Neutrophil (primary cell): Measurements from ENCODE around the gene TBL3.

ENCODE experiments used
- H3K27ac ChIP-seq: fragments of 200-600 bp; sonication (generic); 2 replicates; pipeline ENCODE4 v1.5.1; 2016; ENCODE audit warnings: mild to moderate bottlenecking, moderate library complexity
- H3K27me3 ChIP-seq: fragments of 200-600 bp; sonication (generic); 2 replicates; pipeline ENCODE4 v1.6.0; 2016; ENCODE audit warnings: mild to moderate bottlenecking
- H3K36me3 ChIP-seq: fragments of 200-600 bp; sonication (generic); 2 replicates; pipeline ENCODE4 v1.5.1; 2017
- H3K4me1 ChIP-seq, 2 experiments: fragments of 200-600 bp in 1 of 2; sonication (generic) in 1 of 2; 1 replicate in 1 of 2; 2 replicates in 1 of 2; pipeline versions ENCODE4 v1.5.1 to v1.6.1; 2013 to 2016; ENCODE audit warnings: low read depth in 1 of 2, low read length in 1 of 2, mild to moderate bottlenecking in 1 of 2, moderate library complexity in 1 of 2; ENCODE audit not compliant: control insufficient read depth in 1 of 2, insufficient read depth in 1 of 2
- H3K4me3 ChIP-seq, 2 experiments: fragments of 200-600 bp in 1 of 2; sonication (generic) in 1 of 2; 1 replicate in 1 of 2; 2 replicates in 1 of 2; pipeline ENCODE4 v1.5.1; 2013 to 2016; ENCODE audit warnings: low read depth in 1 of 2, low read length in 1 of 2, mild to moderate bottlenecking in 1 of 2, moderate library complexity in 1 of 2
- H3K9me3 ChIP-seq: fragments of 200-600 bp; sonication (generic); 2 replicates; pipeline ENCODE4 v1.5.1; 2016
- TF ChIP-seq, protein P1 (sequence below): fragments of 200-600 bp; sonication (generic); IDR thresholded peaks from 2 replicates; pipeline ENCODE4 v1.5.1; 2016; ENCODE audit warnings: antibody characterized with exemption

The TBL3 gene

DNA sequence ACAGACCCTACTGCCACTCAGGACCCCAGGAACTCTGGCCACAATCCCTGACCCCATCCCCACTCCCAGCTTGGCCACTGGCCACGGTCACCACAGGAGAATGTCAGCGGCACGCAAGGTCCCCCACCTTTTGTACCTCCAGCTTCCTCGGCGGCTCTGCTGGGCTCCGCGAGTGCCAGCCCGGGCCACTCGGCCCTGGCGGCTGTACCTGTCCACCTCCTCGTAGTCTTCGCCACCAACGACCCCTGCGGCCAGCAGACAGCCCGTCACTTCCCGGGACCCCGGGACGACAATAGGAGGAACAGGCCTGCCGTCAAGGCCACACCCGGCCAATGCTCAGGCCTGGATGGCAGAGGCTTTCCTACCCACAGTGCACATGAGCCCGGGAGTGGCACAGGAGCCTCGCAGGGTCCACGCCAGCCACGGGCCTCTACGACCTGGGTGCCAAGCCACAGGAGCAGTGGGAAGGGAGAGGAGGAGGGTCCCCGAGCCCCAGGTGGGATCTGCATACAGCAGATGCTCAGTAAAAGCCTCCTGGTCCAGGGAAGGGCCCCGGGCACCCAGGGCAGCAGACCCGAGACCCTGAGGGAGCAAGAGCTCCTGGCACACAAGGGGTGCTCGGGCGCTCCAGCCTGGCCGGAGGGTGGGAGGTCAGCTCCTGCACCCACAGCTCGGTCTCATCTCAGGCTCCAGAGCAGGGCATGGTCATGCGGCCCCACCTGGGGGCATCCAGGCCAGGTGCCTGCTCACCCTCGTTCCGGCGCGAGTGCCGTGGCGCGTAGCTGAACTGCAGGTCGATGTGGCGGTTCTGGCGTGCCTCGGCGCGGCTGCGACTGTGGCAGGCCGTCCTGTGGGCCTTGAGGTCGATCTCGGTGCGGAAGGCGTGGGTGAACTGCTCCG is 29.9 kb downstream of the TBL3 start:
- no peak overlapping the region for H3K4me3 ChIP-seq
- H3K27me3 ChIP-seq, result peaks cover 6% of the 10 kb centered on the region
- H3K36me3 ChIP-seq, result peaks cover 65% of the 10 kb centered on the region
- no peak overlapping the region for H3K27ac ChIP-seq
- TF ChIP-seq, protein P1, sequence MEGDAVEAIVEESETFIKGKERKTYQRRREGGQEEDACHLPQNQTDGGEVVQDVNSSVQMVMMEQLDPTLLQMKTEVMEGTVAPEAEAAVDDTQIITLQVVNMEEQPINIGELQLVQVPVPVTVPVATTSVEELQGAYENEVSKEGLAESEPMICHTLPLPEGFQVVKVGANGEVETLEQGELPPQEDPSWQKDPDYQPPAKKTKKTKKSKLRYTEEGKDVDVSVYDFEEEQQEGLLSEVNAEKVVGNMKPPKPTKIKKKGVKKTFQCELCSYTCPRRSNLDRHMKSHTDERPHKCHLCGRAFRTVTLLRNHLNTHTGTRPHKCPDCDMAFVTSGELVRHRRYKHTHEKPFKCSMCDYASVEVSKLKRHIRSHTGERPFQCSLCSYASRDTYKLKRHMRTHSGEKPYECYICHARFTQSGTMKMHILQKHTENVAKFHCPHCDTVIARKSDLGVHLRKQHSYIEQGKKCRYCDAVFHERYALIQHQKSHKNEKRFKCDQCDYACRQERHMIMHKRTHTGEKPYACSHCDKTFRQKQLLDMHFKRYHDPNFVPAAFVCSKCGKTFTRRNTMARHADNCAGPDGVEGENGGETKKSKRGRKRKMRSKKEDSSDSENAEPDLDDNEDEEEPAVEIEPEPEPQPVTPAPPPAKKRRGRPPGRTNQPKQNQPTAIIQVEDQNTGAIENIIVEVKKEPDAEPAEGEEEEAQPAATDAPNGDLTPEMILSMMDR, result no peak
- no peaks in the 10 kb centered on the region for H3K9me3 ChIP-seq
- H3K4me1 ChIP-seq, result peaks cover 6 to 19% of the 10 kb centered on the region in 2 experiments

DNA sequence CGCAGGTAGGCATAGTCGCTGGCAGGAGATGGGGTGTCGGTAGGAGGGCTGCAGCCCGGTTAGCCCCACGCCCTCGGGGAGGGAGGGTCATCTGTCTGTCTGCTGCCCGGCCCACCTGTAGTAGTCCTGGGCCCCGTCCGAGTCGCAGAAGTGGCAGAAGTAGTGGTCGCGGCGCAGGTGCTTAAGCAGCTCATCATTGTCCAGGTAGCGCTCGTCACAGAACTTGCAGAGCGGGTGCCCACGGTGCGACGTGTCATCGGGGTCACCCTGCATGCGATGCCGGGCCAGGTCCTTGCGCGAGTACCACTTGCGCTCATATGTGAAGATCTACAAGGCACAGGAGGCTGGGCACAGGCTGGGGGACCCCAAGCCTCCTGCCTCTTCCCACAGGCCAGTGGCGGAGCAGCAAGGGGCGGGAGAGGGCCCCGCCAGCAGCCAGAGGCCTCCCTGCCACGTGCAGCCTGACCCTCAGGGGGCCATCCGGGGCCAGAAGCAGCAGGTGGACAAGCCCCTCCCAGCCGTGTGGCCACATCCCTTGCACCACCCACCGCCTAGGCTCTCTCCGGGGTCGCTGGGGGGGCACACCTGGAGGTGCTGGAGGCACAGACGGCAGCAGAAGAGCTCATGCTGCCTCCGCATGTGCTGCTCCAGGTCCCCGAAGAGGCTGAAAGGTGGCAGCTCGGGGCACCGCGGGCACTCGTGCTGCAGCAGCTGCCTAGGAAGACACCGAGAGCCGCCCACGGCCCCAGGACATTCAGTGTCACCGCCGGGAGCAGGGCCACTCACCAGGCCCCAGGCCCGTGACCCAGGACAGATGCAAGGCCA is 30.8 kb downstream of the TBL3 start:
- no peak overlapping the region for H3K27ac ChIP-seq
- H3K9me3 ChIP-seq, result no peaks in the 10 kb centered on the region
- TF ChIP-seq, protein P1, result no peak
- H3K36me3 ChIP-seq, result peaks cover 56% of the 10 kb centered on the region
- H3K27me3 ChIP-seq, result peaks cover 6% of the 10 kb centered on the region
- H3K4me1 ChIP-seq, result peaks cover 12 to 28% of the 10 kb centered on the region in 2 experiments
- no peak overlapping the region for H3K4me3 ChIP-seq

DNA sequence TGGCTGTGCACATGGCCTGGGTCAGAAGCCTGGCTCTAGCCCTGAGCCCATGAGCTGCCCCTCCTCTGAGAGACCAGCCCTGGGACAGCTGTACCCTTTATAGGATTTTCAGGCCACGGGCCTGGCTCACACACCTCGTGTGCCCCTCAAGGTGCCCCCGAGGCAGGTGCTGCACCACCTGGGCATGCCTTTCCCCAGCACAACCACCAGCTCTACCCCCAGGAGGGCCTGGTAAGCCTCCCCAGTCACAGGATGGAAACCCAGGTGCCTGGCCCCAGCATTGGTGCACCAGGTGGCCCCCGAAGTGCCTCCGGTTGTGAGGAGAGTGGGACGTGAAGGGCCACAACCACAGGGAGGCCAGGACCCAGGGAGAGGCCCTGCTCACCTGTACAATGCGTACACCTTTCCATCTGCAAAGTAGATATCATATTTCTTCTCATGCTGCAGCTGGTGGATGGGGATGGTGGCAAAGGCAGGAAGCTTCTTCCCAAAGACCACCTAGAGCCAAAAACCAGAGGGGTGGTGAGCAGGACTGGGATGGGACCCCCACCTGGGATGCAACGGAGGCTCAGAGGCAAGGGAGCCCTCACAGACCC is 31.5 kb downstream of the TBL3 start:
- H3K36me3 ChIP-seq, result peaks cover 49% of the 10 kb centered on the region
- TF ChIP-seq, protein P1, result no peak
- H3K4me1 ChIP-seq, result peaks cover 19 to 35% of the 10 kb centered on the region in 2 experiments
- peaks cover 6% of the 10 kb centered on the region for H3K27me3 ChIP-seq
- H3K27ac ChIP-seq, result no peak overlapping the region
- no peak overlapping the region for H3K4me3 ChIP-seq
- no peaks in the 10 kb centered on the region for H3K9me3 ChIP-seq

DNA sequence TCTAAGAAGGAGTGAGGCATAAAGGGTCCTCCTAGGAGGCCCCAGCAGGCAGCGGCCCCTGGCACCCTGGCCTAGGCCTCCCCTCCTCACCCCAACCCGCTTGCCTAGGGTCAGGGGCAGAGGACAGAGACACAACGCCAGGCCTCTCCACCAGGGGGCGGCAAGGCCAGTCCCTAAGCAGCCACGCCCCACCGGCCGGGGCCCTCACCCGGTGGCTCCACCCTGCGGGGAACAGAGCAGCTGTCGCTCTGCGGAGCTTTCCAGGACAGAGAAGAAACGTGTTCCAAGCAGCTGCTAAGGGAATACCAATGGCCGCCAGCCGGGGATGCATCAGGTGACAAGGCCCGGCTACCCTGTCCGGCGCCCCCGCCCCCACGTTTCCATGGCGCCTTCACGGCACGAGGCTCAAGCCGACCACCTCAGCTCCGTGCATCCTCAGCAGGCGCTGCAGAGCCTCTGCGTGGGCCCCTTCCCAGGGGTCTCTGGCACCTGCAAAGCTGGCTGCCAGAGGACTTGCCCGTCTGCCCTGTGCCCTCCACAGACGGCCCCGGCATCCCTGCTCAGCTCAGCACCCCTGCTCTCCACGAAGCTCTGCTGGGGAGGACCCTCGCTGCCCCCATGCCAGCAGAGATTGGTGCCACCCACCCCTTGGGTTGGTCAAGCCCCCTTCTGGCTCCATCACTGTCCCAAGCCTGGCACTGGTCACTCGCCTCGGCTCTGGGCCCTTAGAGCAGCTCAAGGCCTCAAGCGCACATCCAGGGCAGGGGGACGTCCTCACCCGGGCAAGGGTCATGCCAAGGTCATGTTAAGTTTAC is 32.2 kb downstream of the TBL3 start:
- Histone ChIP-seq H3K36me3 (peaks cover 42% of the 10 kb centered on the region), H3K27ac (no peak overlapping the region), H3K4me3 (peak overlapping the region in 1 of 2 experiments; percentile 39), H3K4me1 (peaks cover 26 to 42% of the 10 kb centered on the region in 2 experiments), H3K9me3 (no peaks in the 10 kb centered on the region), H3K27me3 (peaks cover 6% of the 10 kb centered on the region)
- TF ChIP-seq, protein P1, result peak; percentile 82
